Activated naive CD4-positive, alpha-beta T cell treated with anti-CD3 and anti-CD28 coated beads for 36 hours (primary cell): Measurements from ENCODE around the gene MEIOC. TPM values are rescaled to one million over a fixed set of nuclear protein-coding genes. Genes with fewer than 3 reads are reported as not detected.
"Not testable (repeated sequence)": the region's sequence is repeated elsewhere in the genome, so short reads cannot be mapped to it uniquely, and the experiment has no call there.

Source experiments
- CTCF ChIA-PET: fragments of 350-600 bp; sonication (Branson Sonifier 250); formaldehyde crosslinking; loops from one replicate; lab custom pipeline; 2021; ENCODE audit warnings: antibody characterized with exemption; lab: Charles Lee
- DNase-seq: peaks from one replicate; pipeline ENCODE4 v3.0.0-alpha.2; 2020
- H3K27ac Mint-ChIP-seq: one replicate; pipeline ENCODE4 v1.8.0; 2021; ENCODE audit warnings: mild to moderate bottlenecking, mixed read lengths
- H3K27me3 Mint-ChIP-seq: one replicate; pipeline ENCODE4 v1.8.0; 2021; ENCODE audit warnings: low read depth, mixed read lengths
- H3K36me3 Mint-ChIP-seq: one replicate; pipeline ENCODE4 v1.8.0; 2021; ENCODE audit warnings: low read depth, mixed read lengths
- H3K4me1 Mint-ChIP-seq: one replicate; pipeline ENCODE4 v1.8.0; 2021; ENCODE audit warnings: low read depth, mixed read lengths
- H3K4me3 Mint-ChIP-seq: one replicate; pipeline ENCODE4 v1.8.0; 2021; ENCODE audit warnings: mild to moderate bottlenecking, moderate library complexity, mixed read lengths
- H3K9me3 Mint-ChIP-seq: one replicate; pipeline ENCODE4 v1.8.0; 2021; ENCODE audit warnings: mixed read lengths
- intact Hi-C: fragments of 100-400 bp; cut with micrococcal nuclease; formaldehyde crosslinking; loops from one replicate; pipeline ENCODE4 v1.15.1; 2023
- total RNA-seq, 2 experiments: library from RNA; stranded (reverse); gene quantifications; one replicate each; pipeline ENCODE4 v1.2.3, GENCODE V29; 2021

MEIOC gene
- total RNA-seq, 2 experiments from 2014 or later: 0.05 TPM; not detected in 1

- DNase-seq: no peak
- CTCF ChIA-PET: interaction anchor here (1.1 kb wide), 1 partner anchor 105 kb away, joined by 3 read pairs; no protein-coding TSS in a partner anchor
- no peaks in the 10 kb centered on the region for H3K36me3 Mint-ChIP-seq
- H3K9me3 Mint-ChIP-seq: no peaks in the 10 kb centered on the region
- H3K4me3 Mint-ChIP-seq: peak overlapping the region; percentile 21
- H3K4me1 Mint-ChIP-seq: no peaks in the 10 kb centered on the region
- peaks cover 6% of the 10 kb centered on the region for H3K27me3 Mint-ChIP-seq
- intact Hi-C loops: no loop called here
- no peak overlapping the region for H3K27ac Mint-ChIP-seq
These were observed 27.8 kb upstream of the MEIOC start for GRCh38 chr17:44628243-44629188.

GRCh38 chr17:44629314-44629713 is 27.0 kb upstream of the MEIOC start:
- Mint-ChIP-seq H3K27ac (no peak overlapping the region), H3K4me1 (no peaks in the 10 kb centered on the region), H3K36me3 (no peaks in the 10 kb centered on the region), H3K4me3 (no peak overlapping the region), H3K9me3 (no peaks in the 10 kb centered on the region), H3K27me3 (peaks cover 6% of the 10 kb centered on the region)
- intact Hi-C loops: no loop called here
- DNase-seq: no peak
- CTCF ChIA-PET: interaction anchor here (0.9 to 1.1 kb wide), 2 partner anchors 14 to 146 kb away, joined by 3 read pairs; no protein-coding TSS in a partner anchor

GRCh38 chr17:44630703-44631102 is 25.6 kb upstream of the MEIOC start:
- DNase-seq: no peak
- peaks cover 4% of the 10 kb centered on the region for H3K27me3 Mint-ChIP-seq
- H3K9me3 Mint-ChIP-seq: no peaks in the 10 kb centered on the region
- intact Hi-C loops: no loop called here
- no peaks in the 10 kb centered on the region for H3K36me3 Mint-ChIP-seq
- H3K4me3 Mint-ChIP-seq: no peak overlapping the region
- no peak overlapping the region for H3K27ac Mint-ChIP-seq
- CTCF ChIA-PET: interaction anchor here (0.6 kb wide), 1 partner anchor 40 kb away, joined by 3 read pairs; no protein-coding TSS in a partner anchor
- H3K4me1 Mint-ChIP-seq: no peaks in the 10 kb centered on the region

- Mint-ChIP-seq H3K4me3 (no peak overlapping the region), H3K9me3 (no peaks in the 10 kb centered on the region), H3K27ac (no peak overlapping the region), H3K36me3 (no peaks in the 10 kb centered on the region), H3K27me3 (no peaks in the 10 kb centered on the region), H3K4me1 (no peaks in the 10 kb centered on the region)
- CTCF ChIA-PET: no interaction called here
- no peak for DNase-seq
- intact Hi-C loops: no loop called here
These were observed 22.3 kb upstream of the MEIOC start for GRCh38 chr17:44633998-44634397.

GRCh38 chr17:44634401-44634800 is 21.9 kb upstream of the MEIOC start:
- H3K36me3 Mint-ChIP-seq, intact Hi-C loops, H3K9me3 Mint-ChIP-seq, H3K4me1 Mint-ChIP-seq, H3K27ac Mint-ChIP-seq, DNase-seq, H3K27me3 Mint-ChIP-seq, H3K4me3 Mint-ChIP-seq: not testable (repeated sequence)
- CTCF ChIA-PET: interaction anchor here (0.6 to 0.7 kb wide), 2 partner anchors 105 to 338 kb away, joined by 4 read pairs; no protein-coding TSS in a partner anchor

GRCh38 chr17:44636562-44636961 is 19.7 kb upstream of the MEIOC start:
- H3K27ac Mint-ChIP-seq: no peak overlapping the region
- DNase-seq: no peak
- intact Hi-C loops: loop anchor here (1.0 kb wide), 1 partner anchor 103 kb away; no protein-coding TSS in a partner anchor
- H3K36me3 Mint-ChIP-seq: no peaks in the 10 kb centered on the region
- CTCF ChIA-PET: interaction anchor here (0.9 to 1.9 kb wide), 6 partner anchors 12 to 113 kb away, joined by 3 to 14 read pairs (median 3); no protein-coding TSS in a partner anchor
- no peaks in the 10 kb centered on the region for H3K9me3 Mint-ChIP-seq
- peaks cover under 1% of the 10 kb centered on the region for H3K27me3 Mint-ChIP-seq
- no peaks in the 10 kb centered on the region for H3K4me1 Mint-ChIP-seq
- H3K4me3 Mint-ChIP-seq: no peak overlapping the region

- intact Hi-C loops: no loop called here
- CTCF ChIA-PET: interaction anchor here (0.7 to 1.9 kb wide), 8 partner anchors 9 to 320 kb away, joined by 3 to 14 read pairs (median 4); no protein-coding TSS in a partner anchor
These were observed 19.2 kb upstream of the MEIOC start for GRCh38 chr17:44637066-44637465.

GRCh38 chr17:44642834-44643233 is 13.4 kb upstream of the MEIOC start:
- H3K36me3 Mint-ChIP-seq: no peaks in the 10 kb centered on the region
- H3K9me3 Mint-ChIP-seq: no peaks in the 10 kb centered on the region
- H3K27me3 Mint-ChIP-seq: peaks cover 13% of the 10 kb centered on the region
- H3K4me3 Mint-ChIP-seq: no peak overlapping the region
- H3K4me1 Mint-ChIP-seq: no peaks in the 10 kb centered on the region
- intact Hi-C loops: no loop called here
- DNase-seq: no peak
- CTCF ChIA-PET: interaction anchor here (1.1 kb wide), 1 partner anchor 13 kb away, joined by 3 read pairs; no protein-coding TSS in a partner anchor
- no peak overlapping the region for H3K27ac Mint-ChIP-seq

More at GRCh38 chr17:44637066-44637465, 19.2 kb upstream of the MEIOC start:
- DNase-seq: no peak
- H3K9me3 Mint-ChIP-seq: no peaks in the 10 kb centered on the region
- H3K27me3 Mint-ChIP-seq: peaks cover 2% of the 10 kb centered on the region
- H3K4me1 Mint-ChIP-seq: no peaks in the 10 kb centered on the region
- H3K27ac Mint-ChIP-seq: no peak overlapping the region
- no peak overlapping the region for H3K4me3 Mint-ChIP-seq
- H3K36me3 Mint-ChIP-seq: no peaks in the 10 kb centered on the region

- no peak overlapping the region for H3K27ac Mint-ChIP-seq
- H3K9me3 Mint-ChIP-seq: no peaks in the 10 kb centered on the region
- no peak overlapping the region for H3K4me3 Mint-ChIP-seq
- DNase-seq: no peak
- intact Hi-C loops: no loop called here
- peaks cover 13% of the 10 kb centered on the region for H3K27me3 Mint-ChIP-seq
- H3K4me1 Mint-ChIP-seq: no peaks in the 10 kb centered on the region
- CTCF ChIA-PET: interaction anchor here (0.6 to 2.0 kb wide), 3 partner anchors 8 to 122 kb away, joined by 4 to 5 read pairs (median 5); partner anchors contain the start of gene MEIOC
- no peaks in the 10 kb centered on the region for H3K36me3 Mint-ChIP-seq
These were observed 10.9 kb upstream of the MEIOC start for GRCh38 chr17:44645341-44645740.

- CTCF ChIA-PET: interaction anchor here (0.8 to 2.0 kb wide), 3 partner anchors 9 to 288 kb away, joined by 3 to 5 read pairs (median 5); partner anchors contain the start of gene MEIOC
- no peak for DNase-seq
- Mint-ChIP-seq H3K4me3 (no peak overlapping the region), H3K9me3 (no peaks in the 10 kb centered on the region), H3K27ac (no peak overlapping the region), H3K27me3 (peaks cover 18% of the 10 kb centered on the region), H3K4me1 (no peaks in the 10 kb centered on the region), H3K36me3 (no peaks in the 10 kb centered on the region)
- intact Hi-C loops: no loop called here
These were observed 10.0 kb upstream of the MEIOC start for GRCh38 chr17:44646280-44646679.

GRCh38 chr17:44647736-44648135 is 8.5 kb upstream of the MEIOC start:
- intact Hi-C loops: no loop called here
- Mint-ChIP-seq H3K27ac (no peak overlapping the region), H3K4me1 (no peaks in the 10 kb centered on the region), H3K4me3 (no peak overlapping the region), H3K36me3 (no peaks in the 10 kb centered on the region), H3K9me3 (no peaks in the 10 kb centered on the region), H3K27me3 (peaks cover 21% of the 10 kb centered on the region)
- CTCF ChIA-PET: no interaction called here
- DNase-seq: no peak

GRCh38 chr17:44648963-44649362 is 7.3 kb upstream of the MEIOC start:
- Mint-ChIP-seq H3K36me3 (no peaks in the 10 kb centered on the region), H3K4me1 (no peaks in the 10 kb centered on the region), H3K27ac (no peak overlapping the region), H3K9me3 (no peaks in the 10 kb centered on the region), H3K27me3 (peaks cover 19% of the 10 kb centered on the region), H3K4me3 (no peak overlapping the region)
- intact Hi-C loops: no loop called here
- CTCF ChIA-PET: interaction anchor here (0.6 kb wide), 1 partner anchor 1203 kb away, joined by 4 read pairs; no protein-coding TSS in a partner anchor
- no peak for DNase-seq
